Nephron progenitor cell (in vitro differentiated cells): ENCODE measurements around the gene NOSIP.
A peak's percentile ranks its signal among the peaks of the same experiment; 100 is the strongest.

ENCODE experiments used
- DNase-seq: peaks from one replicate; pipeline ENCODE4 v3.0.0; 2021
- H3K27ac Mint-ChIP-seq: 2 replicates; pipeline ENCODE4 v1.8.0; 2021; ENCODE audit warnings: mild to moderate bottlenecking, moderate library complexity, mixed read lengths
- H3K27me3 Mint-ChIP-seq: 2 replicates; pipeline ENCODE4 v1.8.0; 2021; ENCODE audit warnings: mild to moderate bottlenecking, low read depth, mixed read lengths; ENCODE audit not compliant: poor library complexity
- H3K36me3 Mint-ChIP-seq: 2 replicates; pipeline ENCODE4 v1.8.0; 2021; ENCODE audit warnings: low read depth, mixed read lengths
- H3K4me1 Mint-ChIP-seq: 2 replicates; pipeline ENCODE4 v1.8.0; 2021; ENCODE audit warnings: mixed read lengths
- H3K4me3 Mint-ChIP-seq: 2 replicates; pipeline ENCODE4 v1.8.0; 2021; ENCODE audit warnings: mild to moderate bottlenecking, moderate library complexity, mixed read lengths
- H3K9me3 Mint-ChIP-seq: 2 replicates; pipeline ENCODE4 v1.8.0; 2021; ENCODE audit warnings: mild to moderate bottlenecking, moderate library complexity, mixed read lengths
- TF ChIP-seq, protein P1 (sequence below): fragments of 200-600 bp; sonication (generic); IDR thresholded peaks from 2 replicates; pipeline ENCODE4 v1.5.0; 2021; ENCODE audit warnings: antibody characterized with exemption

NOSIP gene

DNA sequence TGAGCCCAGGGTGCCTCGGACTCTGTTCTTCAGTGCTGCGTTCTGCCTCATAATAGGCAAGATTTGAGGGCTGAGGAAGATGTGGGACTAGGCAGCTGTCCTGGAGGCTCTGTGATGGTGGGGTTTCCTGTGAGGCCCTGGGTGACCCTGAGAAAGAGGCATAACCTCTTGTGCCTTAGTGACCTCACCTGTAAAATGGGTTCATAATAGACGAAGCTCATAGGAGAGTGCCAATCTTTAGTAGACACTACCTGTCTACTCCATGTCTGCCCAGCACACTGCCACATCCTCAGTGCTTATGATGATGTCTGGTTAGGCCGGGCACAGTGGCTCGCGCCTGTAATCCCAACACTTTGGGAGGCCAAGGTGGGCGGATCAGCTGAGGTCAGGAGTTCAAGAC lies 36.2 kb upstream of the NOSIP start:
- no peak overlapping the region for H3K4me3 Mint-ChIP-seq
- no peak for DNase-seq
- H3K4me1 Mint-ChIP-seq = no peaks in the 10 kb centered on the region
- TF ChIP-seq, protein P1, sequence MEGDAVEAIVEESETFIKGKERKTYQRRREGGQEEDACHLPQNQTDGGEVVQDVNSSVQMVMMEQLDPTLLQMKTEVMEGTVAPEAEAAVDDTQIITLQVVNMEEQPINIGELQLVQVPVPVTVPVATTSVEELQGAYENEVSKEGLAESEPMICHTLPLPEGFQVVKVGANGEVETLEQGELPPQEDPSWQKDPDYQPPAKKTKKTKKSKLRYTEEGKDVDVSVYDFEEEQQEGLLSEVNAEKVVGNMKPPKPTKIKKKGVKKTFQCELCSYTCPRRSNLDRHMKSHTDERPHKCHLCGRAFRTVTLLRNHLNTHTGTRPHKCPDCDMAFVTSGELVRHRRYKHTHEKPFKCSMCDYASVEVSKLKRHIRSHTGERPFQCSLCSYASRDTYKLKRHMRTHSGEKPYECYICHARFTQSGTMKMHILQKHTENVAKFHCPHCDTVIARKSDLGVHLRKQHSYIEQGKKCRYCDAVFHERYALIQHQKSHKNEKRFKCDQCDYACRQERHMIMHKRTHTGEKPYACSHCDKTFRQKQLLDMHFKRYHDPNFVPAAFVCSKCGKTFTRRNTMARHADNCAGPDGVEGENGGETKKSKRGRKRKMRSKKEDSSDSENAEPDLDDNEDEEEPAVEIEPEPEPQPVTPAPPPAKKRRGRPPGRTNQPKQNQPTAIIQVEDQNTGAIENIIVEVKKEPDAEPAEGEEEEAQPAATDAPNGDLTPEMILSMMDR = no peak
- no peak overlapping the region for H3K27ac Mint-ChIP-seq
- peaks cover 53% of the 10 kb centered on the region for H3K36me3 Mint-ChIP-seq
- no peaks in the 10 kb centered on the region for H3K27me3 Mint-ChIP-seq
- H3K9me3 Mint-ChIP-seq = no peaks in the 10 kb centered on the region

DNA sequence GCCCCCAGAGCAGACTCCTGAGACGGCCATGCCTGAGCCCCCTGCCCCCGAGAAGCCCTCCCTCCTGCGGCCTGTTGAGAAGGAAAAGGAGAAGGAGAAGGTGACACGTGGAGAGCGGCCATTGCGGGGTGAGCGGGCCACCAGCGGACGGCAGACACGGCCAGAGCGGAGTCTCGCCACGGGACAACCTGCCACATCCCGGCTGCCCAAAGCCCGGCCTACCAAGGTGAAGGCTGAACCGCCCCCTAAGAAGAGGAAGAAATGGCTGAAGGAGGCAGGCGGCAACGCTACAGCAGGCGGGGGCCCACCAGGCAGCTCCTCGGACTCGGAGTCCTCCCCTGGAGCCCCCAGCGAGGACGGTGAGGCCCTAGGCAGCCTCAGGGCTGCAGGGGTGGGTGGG lies 35.5 kb upstream of the NOSIP start:
- DNase-seq = no peak
- TF ChIP-seq, protein P1 = no peak
- H3K27ac Mint-ChIP-seq = no peak overlapping the region
- H3K4me3 Mint-ChIP-seq = no peak overlapping the region
- no peaks in the 10 kb centered on the region for H3K9me3 Mint-ChIP-seq
- H3K4me1 Mint-ChIP-seq = no peaks in the 10 kb centered on the region
- no peaks in the 10 kb centered on the region for H3K27me3 Mint-ChIP-seq
- H3K36me3 Mint-ChIP-seq = peaks cover 53% of the 10 kb centered on the region

DNA sequence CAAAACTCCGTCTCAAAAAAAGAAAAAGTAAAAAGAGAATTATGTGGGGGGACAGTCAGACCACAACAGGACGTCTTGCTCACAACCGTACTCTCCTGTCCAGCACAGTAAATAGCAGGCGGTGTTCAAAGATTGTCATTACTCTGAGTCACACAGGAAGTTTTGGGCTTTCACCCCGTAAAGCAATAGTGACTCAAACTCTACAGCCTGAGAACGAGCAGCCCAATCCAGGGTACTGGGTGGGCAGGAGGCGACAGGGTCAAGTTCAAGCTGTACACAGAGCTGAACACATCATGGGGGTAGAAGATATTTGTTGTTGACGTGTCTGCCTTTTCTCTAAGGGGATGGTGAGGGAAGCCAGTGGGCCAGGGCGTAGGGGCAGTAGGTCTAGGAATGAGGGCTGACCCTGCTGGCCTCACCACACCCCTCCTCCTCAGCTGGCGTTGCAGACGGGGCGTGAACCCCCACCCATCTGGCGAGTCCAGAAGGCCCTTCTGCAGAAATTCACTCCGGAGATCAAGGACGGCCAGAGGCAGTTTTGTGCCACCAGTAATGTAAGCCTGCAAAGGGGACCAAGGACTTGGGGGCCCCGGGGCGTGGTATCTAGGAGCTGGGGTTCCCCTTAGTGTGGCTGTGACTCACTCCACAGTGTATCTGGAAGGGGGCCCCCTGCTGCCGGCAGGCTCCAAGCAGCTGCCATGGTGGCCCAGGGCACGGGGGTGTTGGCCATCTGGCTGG lies 33.9 kb upstream of the NOSIP start:
- Mint-ChIP-seq H3K27ac (peak overlapping the region; percentile 90), H3K9me3 (no peaks in the 10 kb centered on the region), H3K4me1 (no peaks in the 10 kb centered on the region), H3K36me3 (peaks cover 62% of the 10 kb centered on the region), H3K27me3 (no peaks in the 10 kb centered on the region), H3K4me3 (no peak overlapping the region)
- no peak for DNase-seq
- TF ChIP-seq, protein P1 = no peak

DNA sequence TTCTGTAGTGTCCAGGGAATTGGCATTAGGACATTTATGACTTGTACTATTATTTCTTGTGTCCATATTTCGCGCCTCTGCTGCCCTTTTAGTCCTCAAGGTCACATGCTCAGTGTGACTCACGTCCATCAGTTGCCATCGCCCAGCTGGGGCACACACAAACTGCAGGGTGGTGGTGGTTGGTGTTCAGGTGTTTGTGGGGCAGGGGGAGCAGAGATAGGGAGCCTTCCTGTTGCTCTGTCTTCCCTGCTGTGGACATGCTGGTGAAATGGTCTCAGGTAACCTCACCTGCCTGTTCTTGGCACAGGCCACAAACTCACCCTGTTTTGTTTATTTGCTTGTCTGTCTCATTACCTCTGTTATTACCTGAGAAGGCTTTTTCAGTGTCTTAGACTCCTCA lies 33.0 kb upstream of the NOSIP start:
- Mint-ChIP-seq H3K27me3 (no peaks in the 10 kb centered on the region), H3K4me3 (no peak overlapping the region), H3K9me3 (no peaks in the 10 kb centered on the region), H3K36me3 (peaks cover 62% of the 10 kb centered on the region), H3K4me1 (no peaks in the 10 kb centered on the region), H3K27ac (peak overlapping the region; percentile 72)
- TF ChIP-seq, protein P1 = no peak
- DNase-seq = no peak

DNA sequence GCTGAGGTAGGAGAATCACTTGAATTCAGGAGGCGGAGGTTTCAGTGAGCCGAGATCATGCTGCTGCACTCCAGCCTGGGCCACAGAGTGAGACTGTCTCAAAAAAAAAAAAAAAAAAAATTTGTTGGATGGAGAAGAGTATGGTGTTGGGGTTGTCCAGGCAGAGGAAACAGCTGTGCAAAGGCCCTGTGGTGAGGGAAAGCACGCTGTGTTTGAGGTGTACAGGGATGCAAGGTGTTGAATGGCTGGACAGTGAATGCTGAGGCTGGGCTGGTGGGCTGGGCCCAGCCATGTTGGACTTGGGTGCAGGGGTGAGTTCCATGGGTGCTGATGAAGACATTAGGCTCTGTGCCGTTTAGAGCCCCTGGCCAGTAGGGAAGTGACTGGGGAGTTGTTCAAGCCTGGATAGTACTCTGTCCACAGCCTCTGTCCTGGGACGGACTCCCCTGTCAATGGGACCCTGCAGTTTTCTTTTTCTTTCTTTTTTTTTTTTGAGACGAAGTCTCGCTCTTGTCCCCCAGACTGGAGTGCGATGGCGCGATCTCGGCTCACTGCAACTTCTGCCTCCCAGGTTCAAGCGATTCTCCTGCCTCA lies 29.2 kb upstream of the NOSIP start:
- Mint-ChIP-seq H3K4me1 (no peaks in the 10 kb centered on the region), H3K27me3 (no peaks in the 10 kb centered on the region), H3K36me3 (peaks cover 42% of the 10 kb centered on the region), H3K9me3 (no peaks in the 10 kb centered on the region), H3K27ac (peak overlapping the region; percentile 25), H3K4me3 (no peak overlapping the region)
- TF ChIP-seq, protein P1 = no peak
- no peak for DNase-seq

DNA sequence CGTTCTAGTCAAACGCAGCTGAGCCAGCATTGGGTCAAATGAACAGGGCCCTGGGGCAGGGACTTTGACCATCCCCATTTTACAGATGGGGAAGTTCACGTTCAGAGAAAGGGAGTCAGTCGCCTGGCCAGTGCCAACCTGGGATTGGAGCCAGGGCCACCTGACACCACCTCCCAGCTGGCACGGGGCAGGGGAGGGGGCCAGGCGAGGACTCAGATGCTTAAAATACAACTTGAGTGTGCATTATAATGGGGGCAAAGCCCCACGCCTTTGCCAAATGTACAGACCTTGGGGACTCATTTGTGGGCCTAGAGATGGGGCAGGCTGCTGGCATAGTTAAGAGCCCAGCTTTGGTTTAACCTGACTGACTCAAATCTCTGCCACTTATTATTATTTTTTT lies 25.2 kb upstream of the NOSIP start:
- TF ChIP-seq, protein P1 = no peak
- no peaks in the 10 kb centered on the region for H3K27me3 Mint-ChIP-seq
- no peak overlapping the region for H3K27ac Mint-ChIP-seq
- no peaks in the 10 kb centered on the region for H3K9me3 Mint-ChIP-seq
- no peak overlapping the region for H3K4me3 Mint-ChIP-seq
- no peaks in the 10 kb centered on the region for H3K4me1 Mint-ChIP-seq
- DNase-seq = no peak
- peaks cover 62% of the 10 kb centered on the region for H3K36me3 Mint-ChIP-seq
